HG02798 (cell line): ENCODE measurements around the gene ZFYVE27.

Experiments
- ATAC-seq: cut with Tn5 transposase; IDR thresholded peaks from one replicate; pipeline ENCODE4 v1.9.1; 2021; ENCODE audit warnings: mild to moderate bottlenecking; ENCODE audit not compliant: unreplicated experiment, poor library complexity

Gene ZFYVE27

DNA sequence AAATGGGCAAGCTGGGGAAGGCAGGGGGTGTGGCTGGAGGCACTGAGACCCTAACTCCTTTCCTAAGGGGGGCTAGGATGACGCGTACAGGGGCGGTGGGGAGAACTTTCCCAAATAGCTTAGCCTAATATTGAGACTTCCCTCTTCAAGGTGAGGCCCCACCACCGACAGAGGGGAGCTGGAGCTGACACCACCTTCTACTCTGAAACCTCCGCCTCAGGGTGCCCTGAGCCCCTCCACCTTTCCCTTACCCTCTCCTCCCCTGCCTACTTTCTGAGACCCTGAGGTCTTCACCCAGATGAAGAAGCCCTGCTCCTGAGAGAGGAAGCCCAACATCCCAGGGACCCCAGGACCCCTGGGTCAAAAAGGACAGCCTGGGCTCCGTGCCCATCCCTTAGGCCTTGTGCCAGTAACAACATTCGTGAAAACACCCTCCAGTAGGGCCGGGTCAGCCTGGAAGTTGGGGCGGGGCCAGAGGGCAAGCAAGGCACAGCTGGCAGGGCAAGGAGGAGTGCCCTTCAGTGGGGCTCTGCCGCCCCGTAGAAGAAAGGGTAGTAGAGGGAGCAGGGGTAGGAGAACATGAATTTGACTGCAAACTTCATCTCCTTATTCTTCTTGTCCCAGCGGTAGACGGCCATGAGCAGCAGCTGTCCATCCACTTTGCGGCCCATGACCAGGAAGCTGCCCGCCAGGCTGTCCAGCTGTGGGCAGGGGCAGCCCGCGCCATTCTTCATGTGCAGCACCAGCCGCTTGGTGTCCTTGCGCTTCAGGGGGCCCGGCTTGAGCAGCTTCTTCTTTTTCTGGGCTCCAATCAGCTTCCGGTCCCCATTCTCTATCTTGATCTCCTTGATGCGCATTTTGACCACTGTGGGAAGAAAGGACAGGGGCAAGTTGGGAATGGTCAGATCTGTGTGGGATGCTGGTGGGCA, 30.3 kb downstream of the ZFYVE27 start:
- no peak for ATAC-seq

DNA sequence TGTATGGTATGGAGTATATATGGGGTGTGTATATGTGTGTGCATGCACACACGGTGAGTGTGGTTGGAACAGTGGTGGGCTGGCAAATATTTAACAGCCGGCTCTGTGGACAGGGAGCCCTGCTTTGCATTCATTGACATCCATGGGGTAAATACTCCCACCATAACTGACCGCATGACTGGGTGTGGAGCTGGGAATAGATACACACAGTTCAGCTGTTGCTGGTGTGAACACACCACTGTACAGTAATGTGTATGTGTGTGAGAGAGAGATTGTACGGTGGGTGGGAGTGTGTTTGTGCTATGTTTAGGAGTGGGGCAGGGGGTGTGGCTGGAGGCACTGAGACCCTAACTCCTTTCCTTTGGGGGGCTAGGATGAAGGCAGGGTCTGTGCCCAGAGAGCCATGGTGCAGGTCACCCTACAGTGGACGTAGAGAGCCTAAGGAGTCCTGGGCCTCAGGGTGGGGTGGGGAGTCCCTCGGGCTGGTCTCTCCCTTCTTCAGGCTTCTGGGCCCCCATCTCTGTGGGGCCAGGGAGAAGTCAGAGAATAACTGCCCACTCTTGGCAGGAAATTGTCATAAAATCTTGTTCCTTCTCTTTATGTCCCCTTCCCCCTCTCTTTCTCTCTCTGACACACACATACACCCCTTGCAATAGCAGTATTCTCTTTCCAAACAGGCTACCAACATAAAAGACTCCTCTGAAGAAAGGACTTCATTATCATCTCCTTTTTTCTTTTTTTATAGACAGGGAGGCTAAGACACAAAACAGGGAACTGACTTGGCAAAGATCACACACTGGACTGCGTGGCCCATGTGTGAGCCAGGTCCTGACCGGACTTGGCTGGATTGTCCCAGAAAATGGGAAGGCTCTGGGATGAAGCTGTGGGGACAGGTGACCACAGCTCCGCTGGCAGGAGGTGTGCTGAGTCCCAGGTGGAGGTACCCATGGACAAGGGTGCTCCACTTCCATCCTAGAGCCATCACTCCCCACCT, 31.7 kb downstream of the ZFYVE27 start:
- no peak for ATAC-seq

DNA sequence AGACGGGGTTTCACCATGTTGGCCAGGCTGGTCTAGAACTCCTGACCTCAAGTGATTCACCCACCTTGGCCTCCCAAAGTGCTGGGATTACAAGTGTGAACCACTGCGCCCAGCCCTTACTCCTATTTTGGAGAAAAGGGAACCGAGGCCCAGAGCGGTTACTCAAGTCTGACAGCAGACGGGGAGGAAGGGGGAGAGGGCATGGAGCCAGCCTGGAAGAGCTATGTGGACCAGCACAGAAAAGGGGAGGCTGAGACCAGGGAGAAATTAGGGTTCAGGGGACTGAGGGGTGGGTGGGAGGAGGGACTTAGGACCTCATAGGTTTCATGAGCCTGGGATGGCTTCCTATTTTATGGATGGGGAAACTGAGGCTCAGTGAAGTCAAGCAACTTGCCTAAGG, 33.3 kb downstream of the ZFYVE27 start:
- no peak for ATAC-seq

DNA sequence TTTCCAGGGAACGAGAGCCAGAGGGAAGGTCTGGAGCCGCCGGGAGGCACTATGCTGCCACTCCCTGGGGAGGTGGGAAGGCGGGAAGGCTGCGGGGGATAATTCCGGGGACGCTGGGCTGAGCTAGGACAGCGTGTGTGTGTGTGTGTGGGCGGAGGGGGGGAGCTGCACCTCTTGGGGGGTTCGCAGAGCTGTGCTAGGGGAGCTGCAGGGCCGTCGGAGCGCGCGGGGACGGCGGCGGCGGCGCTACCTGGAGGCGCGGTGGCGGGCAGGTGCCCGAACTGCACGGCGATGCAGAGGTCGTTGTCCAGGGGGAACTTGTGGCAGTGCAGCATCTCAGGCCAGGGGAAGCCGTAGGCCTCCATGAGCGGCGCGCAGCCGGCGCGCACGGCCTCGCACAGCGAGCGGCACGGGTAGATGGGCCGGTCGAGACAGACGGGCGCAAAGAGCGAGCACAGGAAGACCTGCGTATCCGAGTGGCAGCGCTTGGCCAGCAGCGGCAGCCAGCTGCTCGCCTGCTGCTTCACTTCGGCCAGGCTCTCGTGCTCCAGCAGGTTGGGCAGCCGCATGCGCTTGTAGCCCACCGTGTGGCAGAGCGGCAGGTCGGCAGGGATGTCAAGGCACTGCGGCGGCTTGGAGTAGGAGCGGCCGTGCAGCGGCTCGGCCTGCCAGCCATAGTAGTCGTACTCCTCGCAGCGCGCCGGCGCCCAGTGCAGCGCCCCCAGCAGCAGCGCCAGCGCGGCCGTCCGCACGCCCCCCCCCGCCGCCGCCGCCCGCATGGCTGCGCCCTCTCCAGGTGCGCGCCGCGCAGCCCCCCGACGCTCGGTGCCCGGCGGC, 34.3 kb downstream of the ZFYVE27 start:
- ATAC-seq, result no peak

- ATAC-seq, result no peak
Observed at GRCh38 chr10:97771913-97772823, 35.2 kb downstream of the ZFYVE27 start, which contains the start of gene SFRP5. Gene SFRP5, minus strand, starts transcription at chr10:97771999. Its CDS starts 166 bp downstream, at chr10:97771833.

GRCh38 chr10:97773096-97773495, 36.2 kb downstream of the ZFYVE27 start:
- no peak for ATAC-seq

GRCh38 chr10:97774811-97775294, 37.9 kb downstream of the ZFYVE27 start:
- ATAC-seq, result no peak

GRCh38 chr10:97777143-97777542, 40.2 kb downstream of the ZFYVE27 start:
- ATAC-seq, result no peak

- ATAC-seq, result no peak
Observed at GRCh38 chr10:97778452-97779302, 41.7 kb downstream of the ZFYVE27 start.

GRCh38 chr10:97779492-97779891, 42.6 kb downstream of the ZFYVE27 start:
- ATAC-seq, result no peak

DNA sequence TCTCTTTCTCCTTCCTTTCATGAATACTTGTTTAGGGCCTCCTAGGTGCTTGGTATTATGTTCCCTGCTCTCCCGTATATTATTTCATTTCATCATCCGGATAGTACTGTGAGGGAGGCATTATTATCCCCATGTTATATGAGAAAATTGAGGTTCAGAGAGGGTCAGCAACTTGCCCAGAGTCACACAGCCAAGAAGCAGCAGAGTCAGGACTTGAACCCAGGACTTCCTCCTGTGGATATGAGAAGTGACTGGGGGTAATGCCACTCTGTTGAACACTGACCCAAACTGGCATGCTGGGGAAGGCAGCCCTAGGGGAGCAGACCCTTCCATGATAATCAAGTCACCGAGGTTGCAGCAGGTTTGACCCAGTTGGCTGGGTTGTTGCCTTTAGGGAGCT, 43.0 kb downstream of the ZFYVE27 start:
- ATAC-seq, result no peak

DNA sequence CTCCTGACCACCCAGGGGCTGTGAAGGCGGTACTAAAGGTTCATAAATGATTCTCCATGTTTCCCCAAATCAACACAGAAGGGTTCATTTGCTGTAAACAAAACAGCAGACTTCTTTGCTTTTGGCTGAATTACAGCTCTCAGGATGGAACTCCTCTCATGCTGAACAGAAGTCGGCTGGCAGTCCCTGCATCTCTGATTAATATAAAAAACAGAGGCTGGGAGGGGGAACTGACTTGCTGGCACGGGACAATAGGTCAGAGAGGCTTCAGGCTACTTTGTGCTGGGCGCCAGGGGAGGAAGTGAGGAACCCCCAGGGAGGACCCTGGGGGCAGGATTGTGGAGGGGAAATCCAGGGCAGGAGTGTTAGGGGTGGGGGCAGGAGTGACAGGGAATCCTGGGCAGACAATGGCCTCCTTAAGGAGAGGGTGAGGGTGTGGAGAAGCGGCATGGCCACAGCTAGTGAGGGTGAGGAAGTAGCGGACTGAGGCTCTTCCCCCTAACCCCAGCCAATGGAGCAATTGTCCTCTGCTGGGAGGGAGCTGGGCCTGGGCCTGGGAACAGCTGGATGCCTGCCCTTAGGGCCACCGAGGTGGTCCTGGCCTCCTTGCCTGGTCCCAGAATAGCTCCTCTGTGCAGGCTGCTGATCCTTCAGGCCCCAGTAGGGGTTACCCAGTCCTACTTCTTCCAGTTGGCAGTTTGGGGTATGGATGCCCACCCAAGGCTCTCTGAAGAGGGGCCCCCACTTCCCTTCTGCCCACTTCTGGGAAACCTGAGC, 44.1 kb downstream of the ZFYVE27 start:
- no peak for ATAC-seq

DNA sequence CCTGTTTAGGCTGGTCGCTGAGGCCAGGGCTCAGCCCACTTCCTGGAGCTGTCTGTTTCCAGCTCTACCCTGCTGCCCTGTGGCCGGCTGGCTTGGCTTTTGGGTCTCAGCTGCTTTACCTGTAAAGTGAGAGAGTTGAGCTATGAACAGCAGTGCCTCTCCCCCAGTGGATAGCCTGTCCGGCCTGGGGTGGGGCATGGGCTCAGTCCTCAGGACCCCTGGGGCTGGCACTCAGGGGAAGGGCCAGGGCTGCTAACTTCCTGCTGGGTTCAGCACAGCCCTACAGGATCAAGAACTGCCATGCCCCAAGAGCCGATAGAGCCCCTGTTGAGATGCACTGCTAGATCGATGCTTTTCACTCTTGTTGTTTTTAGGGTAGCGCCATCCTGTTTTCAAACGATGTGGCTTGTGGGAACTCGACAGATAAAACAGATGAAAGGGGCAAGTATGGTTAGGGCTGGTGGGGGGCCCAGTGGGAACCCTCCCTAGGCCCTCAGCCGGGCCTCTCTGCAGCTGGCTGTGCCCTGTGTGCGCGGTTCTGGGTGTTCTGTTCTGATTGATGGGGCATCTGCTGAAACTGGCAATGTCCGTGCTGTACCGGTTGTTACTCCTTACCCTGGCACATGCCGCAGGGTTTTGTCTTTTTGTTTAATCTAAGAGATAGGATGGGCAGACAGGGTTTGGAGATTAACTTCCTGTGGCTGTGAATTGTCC, 44.8 kb downstream of the ZFYVE27 start:
- ATAC-seq, result no peak

DNA sequence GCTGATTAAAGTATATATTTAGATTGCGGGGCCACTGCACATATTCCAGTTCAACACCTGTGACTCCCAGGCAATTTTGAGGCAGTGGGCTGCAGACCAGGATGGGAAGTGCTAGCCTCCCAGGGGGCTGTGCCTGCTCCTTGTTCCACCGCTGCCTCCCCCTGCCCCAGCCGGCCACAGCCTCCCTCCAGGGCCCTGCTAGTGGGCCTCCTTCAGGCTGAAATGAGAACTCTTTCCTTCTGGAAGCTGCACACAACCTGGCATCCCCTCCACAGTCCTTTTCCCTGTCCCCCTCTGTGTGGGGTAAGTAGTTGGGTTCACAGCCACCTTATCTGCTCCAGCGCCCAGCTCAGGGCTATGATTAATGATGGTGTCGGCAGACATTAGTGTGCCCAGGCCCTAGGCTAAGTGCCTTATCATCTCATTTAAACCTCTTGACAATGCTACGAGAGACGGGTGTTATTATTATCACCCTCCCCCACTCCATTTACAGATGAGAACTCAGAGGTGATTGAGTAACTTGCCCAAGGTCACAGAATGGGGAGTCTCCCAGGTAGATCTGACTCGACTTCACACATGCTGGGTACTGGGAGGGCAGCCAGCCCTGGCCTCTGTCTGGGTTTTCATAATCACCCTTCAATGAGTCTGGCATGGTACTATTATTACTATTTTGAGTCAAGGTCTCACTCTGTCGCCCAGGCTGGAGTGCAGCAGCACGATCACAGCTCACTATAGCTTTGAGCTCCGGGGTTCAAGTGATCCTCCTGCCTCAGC, 45.7 kb downstream of the ZFYVE27 start:
- ATAC-seq, result no peak

DNA sequence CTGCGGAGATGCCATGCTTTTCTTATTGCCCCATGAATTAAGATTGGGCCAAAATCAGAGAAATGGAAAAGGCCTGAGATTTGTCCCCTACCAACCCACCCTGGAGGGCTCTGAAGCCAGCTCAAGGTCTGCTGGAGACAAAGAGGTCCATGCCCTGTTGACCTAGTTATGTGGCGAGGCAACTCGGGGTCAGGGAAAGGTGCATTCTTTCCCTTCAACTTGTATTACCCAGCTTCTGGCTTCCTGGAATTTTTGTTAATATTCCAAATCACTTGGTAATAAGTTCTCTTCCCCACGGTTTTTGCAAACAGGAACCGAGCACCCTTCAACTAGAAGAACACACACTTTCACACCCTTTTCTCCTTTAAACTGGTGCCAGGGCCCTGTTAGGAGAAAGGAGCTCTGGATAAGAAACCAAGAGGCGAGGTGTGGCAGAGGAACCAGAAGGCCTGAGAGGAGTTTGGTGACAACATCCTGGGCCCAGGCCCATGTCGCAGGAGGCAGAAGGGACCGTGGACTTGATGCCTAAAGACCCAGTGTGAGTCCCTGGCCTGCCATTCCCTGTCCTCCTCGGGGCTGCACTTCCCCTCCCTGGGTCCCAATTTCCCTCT, 47.4 kb downstream of the ZFYVE27 start:
- ATAC-seq, result no peak
